ENCODE data around the gene CD2AP.
A peak's percentile ranks its signal among the peaks of the same experiment; 100 is the strongest.

DNA sequence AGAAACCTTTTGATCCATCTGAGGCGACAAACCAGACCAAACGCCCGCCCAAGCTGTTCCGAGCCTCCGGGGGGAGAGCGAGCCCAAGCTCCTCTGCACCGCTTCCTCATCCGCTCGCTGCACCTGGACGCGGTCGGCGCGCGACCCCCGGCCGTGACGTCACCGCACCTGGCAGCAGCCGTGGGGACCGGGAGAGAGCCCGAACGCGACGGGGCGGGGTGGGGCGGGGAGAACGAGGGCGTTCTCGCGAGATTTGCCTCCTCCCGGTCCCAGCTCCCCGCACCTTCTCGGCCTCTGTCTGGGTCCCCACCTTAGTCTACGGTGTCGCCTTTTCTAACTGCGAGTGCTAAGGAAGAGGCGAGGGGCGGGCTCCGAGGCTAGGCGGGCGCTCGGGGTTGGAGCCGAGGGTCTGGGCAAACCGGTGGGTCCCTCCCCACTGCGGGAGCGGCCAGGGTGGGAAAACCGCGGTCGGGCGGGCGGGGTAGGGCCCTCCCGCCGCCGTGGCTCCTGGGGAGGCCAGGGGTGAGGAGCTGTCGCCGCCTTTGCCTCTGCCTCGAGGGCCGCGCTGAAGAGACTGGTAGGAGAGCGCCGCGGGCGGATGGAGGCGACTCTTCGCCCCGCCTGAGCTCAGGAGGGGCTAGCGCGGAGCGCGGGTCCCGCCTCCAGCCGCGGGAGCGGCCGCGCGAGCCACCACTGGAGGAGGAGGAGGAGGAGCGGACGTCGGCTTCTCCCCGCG, at the start of gene CD2AP:
- TF ChIP-seq CTCF (IDR thresholded peaks at IDR 0.05) (peak in 1 of 3 donors; percentile 8), EP300 (IDR thresholded peaks at IDR 0.05) (no peak), POLR2A (IDR thresholded peaks at IDR 0.05) (no peak)
